Epidermal melanocyte (primary cell): ENCODE results near the gene SPATS1.
"Not testable (repeated sequence)": the region's sequence is repeated elsewhere in the genome, so short reads cannot be mapped to it uniquely, and the experiment has no call there.

Source experiments
- DNase-seq: peaks from one replicate; pipeline ENCODE4 v3.0.0; 2011; ENCODE audit warnings: low spot score; ENCODE audit not compliant: insufficient read length

Gene SPATS1

GRCh38 chr6:44311304-44311703 lies 31.1 kb upstream of the SPATS1 start:
- DNase-seq: no peak

- DNase-seq: no peak
Measured at GRCh38 chr6:44311767-44312166, 30.7 kb upstream of the SPATS1 start.

GRCh38 chr6:44312901-44313788 lies 29.3 kb upstream of the SPATS1 start, which contains the start of gene AARS2:
AARS2 (minus strand) TSS chr6:44313347; CDS start chr6:44313323, 24 bp downstream.
- peak; percentile 80 for DNase-seq

GRCh38 chr6:44314657-44315056 lies 27.8 kb upstream of the SPATS1 start:
- DNase-seq: not testable (repeated sequence)

GRCh38 chr6:44315516-44315915 lies 26.9 kb upstream of the SPATS1 start:
- no peak for DNase-seq

- DNase-seq: no peak
Measured at GRCh38 chr6:44315951-44316350, 26.5 kb upstream of the SPATS1 start.

GRCh38 chr6:44316481-44316880 lies 26.0 kb upstream of the SPATS1 start:
- DNase-seq: no peak

- not testable (repeated sequence) for DNase-seq
Measured at GRCh38 chr6:44317136-44317631, 25.3 kb upstream of the SPATS1 start.

- no peak for DNase-seq
Measured at GRCh38 chr6:44321210-44321609, 21.2 kb upstream of the SPATS1 start.

GRCh38 chr6:44327096-44327495 lies 15.4 kb upstream of the SPATS1 start:
- no peak for DNase-seq

GRCh38 chr6:44327760-44328159 lies 14.7 kb upstream of the SPATS1 start:
- no peak for DNase-seq

- DNase-seq: not testable (repeated sequence)
Measured at GRCh38 chr6:44328203-44328602, 14.2 kb upstream of the SPATS1 start.

GRCh38 chr6:44329858-44330257 lies 12.6 kb upstream of the SPATS1 start:
- DNase-seq: no peak

- no peak for DNase-seq
Measured at GRCh38 chr6:44332585-44332984, 9.9 kb upstream of the SPATS1 start.

- no peak for DNase-seq
Measured at GRCh38 chr6:44333273-44333919, 9.1 kb upstream of the SPATS1 start.

- DNase-seq: no peak
Measured at GRCh38 chr6:44333942-44334341, 8.5 kb upstream of the SPATS1 start.

- no peak for DNase-seq
Measured at GRCh38 chr6:44335631-44336030, 6.8 kb upstream of the SPATS1 start.

- peak; percentile 26 for DNase-seq
Measured at GRCh38 chr6:44338228-44339122, 4.0 kb upstream of the SPATS1 start.

GRCh38 chr6:44339301-44339700 lies 3.1 kb upstream of the SPATS1 start:
- DNase-seq: no peak

- DNase-seq: no peak
Measured at GRCh38 chr6:44339763-44340625, 2.5 kb upstream of the SPATS1 start.
